ENCODE results near the gene IL12RB1.

- TF ChIP-seq, protein P1, sequence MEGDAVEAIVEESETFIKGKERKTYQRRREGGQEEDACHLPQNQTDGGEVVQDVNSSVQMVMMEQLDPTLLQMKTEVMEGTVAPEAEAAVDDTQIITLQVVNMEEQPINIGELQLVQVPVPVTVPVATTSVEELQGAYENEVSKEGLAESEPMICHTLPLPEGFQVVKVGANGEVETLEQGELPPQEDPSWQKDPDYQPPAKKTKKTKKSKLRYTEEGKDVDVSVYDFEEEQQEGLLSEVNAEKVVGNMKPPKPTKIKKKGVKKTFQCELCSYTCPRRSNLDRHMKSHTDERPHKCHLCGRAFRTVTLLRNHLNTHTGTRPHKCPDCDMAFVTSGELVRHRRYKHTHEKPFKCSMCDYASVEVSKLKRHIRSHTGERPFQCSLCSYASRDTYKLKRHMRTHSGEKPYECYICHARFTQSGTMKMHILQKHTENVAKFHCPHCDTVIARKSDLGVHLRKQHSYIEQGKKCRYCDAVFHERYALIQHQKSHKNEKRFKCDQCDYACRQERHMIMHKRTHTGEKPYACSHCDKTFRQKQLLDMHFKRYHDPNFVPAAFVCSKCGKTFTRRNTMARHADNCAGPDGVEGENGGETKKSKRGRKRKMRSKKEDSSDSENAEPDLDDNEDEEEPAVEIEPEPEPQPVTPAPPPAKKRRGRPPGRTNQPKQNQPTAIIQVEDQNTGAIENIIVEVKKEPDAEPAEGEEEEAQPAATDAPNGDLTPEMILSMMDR (CRISPR knock-in tag; IDR thresholded peaks at IDR 0.05), result no peak
- TF ChIP-seq MBNL3 (CRISPR knock-in tag; conservative IDR thresholded peaks at IDR 0.05), result no peak
- no peak for TF ChIP-seq HIVEP1 (CRISPR knock-in tag; IDR thresholded peaks at IDR 0.05)
These were observed 34.8 kb downstream of the IL12RB1 start for GRCh38 chr19:18051887-18052286.
